H1 (cell line): ENCODE data around the gene CCDC91. TPM values are rescaled to one million over a fixed set of nuclear protein-coding genes. Genes with fewer than 3 reads are reported as not detected.

Experiments
- CTCF ChIA-PET: fragments of 300-600 bp; sonication (Branson Sonifier 250); formaldehyde crosslinking; loops from one replicate; lab custom pipeline; 2021; ENCODE audit not compliant: partially characterized antibody; lab: Charles Lee
- POLR2A ChIA-PET: fragments of 300-600 bp; sonication (Branson Sonifier 250); formaldehyde crosslinking; loops from one replicate; lab custom pipeline; 2021; ENCODE audit warnings: inconsistent platforms; ENCODE audit not compliant: partially characterized antibody; lab: Charles Lee
- DNase-seq, 2 experiments: peaks; one replicate each; pipeline versions ENCODE4 v3.0.0 to v3.0.0-alpha.2; 2010 to 2022; ENCODE audit warnings: low spot score in 2 of 2, low read depth in 1 of 2, mixed read lengths in 1 of 2
- FAIRE-seq: peaks from 2 replicates; lab custom pipeline; 2011; peaks lifted over from hg19 to GRCh38; lab: Jason Lieb, UNC
- H2AFZ ChIP-seq: 2 replicates; pipeline ENCODE4 v1.8.1; 2012; ENCODE audit warnings: low read length, inconsistent platforms
- H2AK5ac ChIP-seq: 2 replicates; pipeline ENCODE4 v1.6.1; 2013; ENCODE audit warnings: low read depth, low read length
- H2BK120ac ChIP-seq: replicated peaks from 2 replicates; pipeline ENCODE3; 2013; ENCODE audit warnings: low read depth, low read length, inconsistent platforms
- H2BK12ac ChIP-seq: 2 replicates; pipeline ENCODE4 v1.6.1; 2013; ENCODE audit warnings: low read depth, low read length
- H2BK15ac ChIP-seq: 2 replicates; pipeline ENCODE4 v1.6.1; 2013; ENCODE audit warnings: low read length
- H2BK20ac ChIP-seq: 2 replicates; pipeline ENCODE4 v1.6.1; 2013; ENCODE audit warnings: low read length
- H2BK5ac ChIP-seq: 2 replicates; pipeline ENCODE4 v1.6.1; 2013; ENCODE audit warnings: low read depth, low read length
- H3K14ac ChIP-seq: 2 replicates; pipeline ENCODE4 v1.6.1; 2013; ENCODE audit warnings: inconsistent platforms; ENCODE audit not compliant: insufficient read length
- H3K18ac ChIP-seq: 2 replicates; pipeline ENCODE4 v1.6.1; 2013; ENCODE audit warnings: low read length; ENCODE audit errors: extremely low read depth
- H3K23ac ChIP-seq: 2 replicates; pipeline ENCODE4 v1.6.1; 2013; ENCODE audit warnings: inconsistent platforms; ENCODE audit not compliant: insufficient read length
- H3K23me2 ChIP-seq: 2 replicates; pipeline ENCODE4 v1.6.1; 2013; ENCODE audit warnings: low read depth, low read length
- H3K27ac ChIP-seq: 2 replicates; pipeline ENCODE4 v1.6.1; 2011; ENCODE audit warnings: low read depth, low read length, inconsistent platforms
- H3K27me3 ChIP-seq, 4 experiments: replicated peaks in 1 of 4; 1 replicate in 1 of 4; 2 replicates in 3 of 4; pipeline versions ENCODE4 v1.6.1 to v1.8.1; 2011 to 2013; ENCODE audit warnings: low read length in 3 of 4, mild to moderate bottlenecking in 3 of 4, inconsistent platforms in 2 of 4, mixed read lengths in 2 of 4, moderate library complexity in 1 of 4; ENCODE audit not compliant: control insufficient read depth in 3 of 4, insufficient read depth in 3 of 4; ENCODE audit errors: extremely low read depth in 1 of 4
- H3K36me3 ChIP-seq, 4 experiments: 2 replicates each; pipeline versions ENCODE4 v1.6.1 to v1.8.1; 2011 to 2013; ENCODE audit warnings: mild to moderate bottlenecking in 4 of 4, low read length in 3 of 4, moderate library complexity in 2 of 4, control low read depth in 1 of 4, inconsistent platforms in 1 of 4; ENCODE audit not compliant: insufficient read depth in 4 of 4, control insufficient read depth in 2 of 4
- H3K4ac ChIP-seq: replicated peaks from 2 replicates; pipeline ENCODE3; 2013; ENCODE audit warnings: low read length, low read depth, mixed read lengths, inconsistent platforms; ENCODE audit not compliant: insufficient read length
- H3K4me1 ChIP-seq, 4 experiments: replicated peaks in 1 of 4; 1 replicate in 1 of 4; 2 replicates in 3 of 4; pipeline versions ENCODE4 v1.6.1 to v1.8.1; 2011 to 2013; ENCODE audit warnings: low read length in 3 of 4, inconsistent platforms in 2 of 4, mixed read lengths in 1 of 4; ENCODE audit not compliant: insufficient read depth in 4 of 4, control insufficient read depth in 3 of 4
- H3K4me2 ChIP-seq, 2 experiments: 2 replicates each; pipeline versions ENCODE4 v1.6.1 to v1.8.1; 2011 to 2013; ENCODE audit warnings: low read depth in 2 of 2, low read length in 2 of 2, control low read depth in 1 of 2, inconsistent platforms in 1 of 2, mild to moderate bottlenecking in 1 of 2; ENCODE audit not compliant: insufficient read depth in 1 of 2
- H3K4me3 ChIP-seq, 4 experiments: fragments of 200-600, 300-600 bp in 1 of 4; sonication (generic), shearing (Covaris generic), sonication (Bioruptor Twin) in 1 of 4; 2 replicates each; pipeline versions ENCODE4 v1.5.1 to v1.8.1; 2011 to 2016; ENCODE audit warnings: low read length in 4 of 4, low read depth in 3 of 4, control low read depth in 2 of 4, inconsistent platforms in 2 of 4, mild to moderate bottlenecking in 2 of 4, mixed read lengths in 1 of 4, moderate library complexity in 1 of 4; ENCODE audit not compliant: insufficient read depth in 2 of 4; ENCODE audit errors: extremely low read depth in 1 of 4
- H3K56ac ChIP-seq: replicated peaks from 2 replicates; pipeline ENCODE3; 2013; ENCODE audit warnings: low read depth, mild to moderate bottlenecking, mixed read lengths, low read length, inconsistent platforms; ENCODE audit not compliant: insufficient read length
- H3K79me1 ChIP-seq: 2 replicates; pipeline ENCODE4 v1.6.1; 2013; ENCODE audit warnings: low read depth, low read length, control low read depth
- H3K79me2 ChIP-seq, 2 experiments: 2 replicates each; pipeline versions ENCODE4 v1.6.1 to v1.8.1; 2012 to 2013; ENCODE audit warnings: low read length in 2 of 2, mild to moderate bottlenecking in 2 of 2, inconsistent platforms in 1 of 2; ENCODE audit not compliant: insufficient read depth in 2 of 2, control insufficient read depth in 1 of 2
- H3K9ac ChIP-seq, 4 experiments: replicated peaks in 1 of 4; 1 replicate in 1 of 4; 2 replicates in 3 of 4; pipeline versions ENCODE4 v1.6.1 to v1.8.1; 2011 to 2013; ENCODE audit warnings: low read depth in 3 of 4, low read length in 3 of 4, control low read depth in 2 of 4, mild to moderate bottlenecking in 2 of 4, moderate library complexity in 2 of 4, inconsistent platforms in 1 of 4; ENCODE audit errors: extremely low read depth in 1 of 4
- H3K9me3 ChIP-seq, 2 experiments: 2 replicates each; pipeline versions ENCODE4 v1.6.1 to v1.8.1; 2012 to 2013; ENCODE audit warnings: mild to moderate bottlenecking in 2 of 2, moderate library complexity in 2 of 2, control low read depth in 1 of 2, inconsistent platforms in 1 of 2, low read depth in 1 of 2, low read length in 1 of 2, mixed read lengths in 1 of 2; ENCODE audit not compliant: insufficient read depth in 2 of 2
- H4K20me1 ChIP-seq, 2 experiments: replicated peaks in 1 of 2; 2 replicates each; pipeline versions ENCODE3 to v1.8.1; 2011 to 2013; ENCODE audit warnings: inconsistent platforms in 2 of 2, low read length in 2 of 2, mild to moderate bottlenecking in 1 of 2; ENCODE audit not compliant: insufficient read depth in 2 of 2, control insufficient read depth in 1 of 2
- H4K5ac ChIP-seq: 2 replicates; pipeline ENCODE4 v1.6.1; 2013; ENCODE audit warnings: low read length, low read depth, mixed read lengths, inconsistent platforms; ENCODE audit not compliant: insufficient read length
- H4K8ac ChIP-seq: 2 replicates; pipeline ENCODE4 v1.8.0; 2013; ENCODE audit warnings: mild to moderate bottlenecking, moderate library complexity, low read length, inconsistent platforms; ENCODE audit not compliant: insufficient read depth; ENCODE audit errors: extremely low read depth
- H4K91ac ChIP-seq: replicated peaks from 2 replicates; pipeline ENCODE3; 2013; ENCODE audit warnings: low read length, mixed read lengths, inconsistent platforms; ENCODE audit not compliant: insufficient read length
- CHD1 ChIP-seq: IDR thresholded peaks from 2 replicates; pipeline ENCODE4 v1.6.1; 2012; ENCODE audit warnings: low read depth, low read length, improper control_type of control experiment
- TBP ChIP-seq: IDR thresholded peaks from 2 replicates; pipeline ENCODE4 v1.6.1; 2011; ENCODE audit warnings: low read depth, low read length, improper control_type of control experiment
- ZNF274 ChIP-seq: IDR thresholded peaks from 2 replicates; pipeline ENCODE4 v1.7.0; 2012; ENCODE audit warnings: low read length, borderline replicate concordance; ENCODE audit errors: extremely low read depth
- WGBS, 2 experiments: shearing (Covaris generic) in 1 of 2; methylation state at CpG; one replicate each; pipeline versions ENCODE4 v1.1.6 to v1.1.7; 2013 to 2015; ENCODE audit warnings: low lambda C conversion rate in 2 of 2, mixed read lengths in 2 of 2, inconsistent platforms in 1 of 2, low coverage in 1 of 2, missing lambda C conversion rate in 1 of 2; ENCODE audit not compliant: insufficient replicate concordance in 2 of 2, insufficient coverage in 1 of 2, insufficient read length in 1 of 2; ENCODE audit errors: extremely low coverage in 1 of 2, missing lambda C conversion rate in 1 of 2; 5-methylcytosine and 5-hydroxymethylcytosine counted together
- polyA plus RNA-seq, 7 experiments: library from polyadenylated mRNA; depleted of rRNA in 3 of 7; stranded (reverse) in 5 of 7; unstranded in 2 of 7; fragments of >200 nt in 5 of 7; fragments of 200-250 nt in 2 of 7; gene quantifications; 1 replicate in 5 of 7; 2 replicates in 1 of 7; 4 replicates in 1 of 7; pipeline versions ENCODE4 v1.2.1 to v1.2.3, GENCODE V29; 2011 to 2013; ENCODE audit warnings: missing spikeins in 2 of 7, mixed read lengths in 2 of 7
- total RNA-seq: library from RNA; stranded (reverse); fragmentation: NEBNext Ultra II Directional; extraction: Animal tissue kit (Norgen Biotek cat#: 25700); gene quantifications from 2 replicates; pipeline ENCODE4 v1.2.1, GENCODE V29; 2021

CCDC91 gene
- total and polyA plus RNA-seq, 2 of the 8 experiments (the other 6 are each of a cell fraction or from before 2014, with no cell fraction given) = 8.6 to 23.1 TPM

GRCh38 chr12:28178775-28179174, 11.5 kb upstream of the CCDC91 start:
- H2BK20ac ChIP-seq = no peak overlapping the region
- no peak overlapping the region for H3K18ac ChIP-seq
- H3K27me3 ChIP-seq = no peaks in the 10 kb centered on the region
- DNase-seq (no peak), FAIRE-seq (no peak)
- no peak overlapping the region for H3K4me2 ChIP-seq
- H2BK5ac ChIP-seq = no peak overlapping the region
- H2BK120ac ChIP-seq = no peak overlapping the region
- H4K91ac ChIP-seq = no peak overlapping the region
- no peaks in the 10 kb centered on the region for H3K79me2 ChIP-seq
- H3K79me1 ChIP-seq = no peaks in the 10 kb centered on the region
- no peak overlapping the region for H3K56ac ChIP-seq
- H2AK5ac ChIP-seq = no peak overlapping the region
- ChIA-PET CTCF (no interaction called here), POLR2A (interaction anchor here (1.2 to 2.1 kb wide), 2 partner anchors 8 to 12 kb away, joined by 3 to 7 read pairs; partner anchors contain the start of gene CCDC91)
- H3K9me3 ChIP-seq = no peaks in the 10 kb centered on the region
- H2BK12ac ChIP-seq = no peak overlapping the region
- 92% methylated on average over 7 of the region's 7 CpGs; no CpG with 5 or more reads in 1 of the 2 experiments for WGBS, 2 experiments
- H3K27ac ChIP-seq = no peak overlapping the region
- no peak overlapping the region for H4K8ac ChIP-seq
- H4K5ac ChIP-seq = no peak overlapping the region
- H3K4me1 ChIP-seq = no peaks in the 10 kb centered on the region
- no peaks in the 10 kb centered on the region for H3K23me2 ChIP-seq
- H3K4me3 ChIP-seq = no peak overlapping the region
- H4K20me1 ChIP-seq = no peaks in the 10 kb centered on the region
- H2BK15ac ChIP-seq = no peak overlapping the region
- H2AFZ ChIP-seq = no peak overlapping the region; the same call in 1 of the 2 replicates
- no peak overlapping the region for H3K9ac ChIP-seq
- H3K4ac ChIP-seq = no peak overlapping the region
- no peaks in the 10 kb centered on the region for H3K36me3 ChIP-seq
- no peak overlapping the region for H3K14ac ChIP-seq
- no peak overlapping the region for H3K23ac ChIP-seq
- TF ChIP-seq CHD1 = no peak
- no peak for TF ChIP-seq TBP
- TF ChIP-seq ZNF274 = no peak
